Measurements from ENCODE around the gene CNTNAP5. TPM values are rescaled to one million over a fixed set of nuclear protein-coding genes. Genes with fewer than 3 reads are reported as not detected.

The CNTNAP5 gene
- total RNA-seq, 1 experiment from 2014 or later = 0.48 TPM

DNA sequence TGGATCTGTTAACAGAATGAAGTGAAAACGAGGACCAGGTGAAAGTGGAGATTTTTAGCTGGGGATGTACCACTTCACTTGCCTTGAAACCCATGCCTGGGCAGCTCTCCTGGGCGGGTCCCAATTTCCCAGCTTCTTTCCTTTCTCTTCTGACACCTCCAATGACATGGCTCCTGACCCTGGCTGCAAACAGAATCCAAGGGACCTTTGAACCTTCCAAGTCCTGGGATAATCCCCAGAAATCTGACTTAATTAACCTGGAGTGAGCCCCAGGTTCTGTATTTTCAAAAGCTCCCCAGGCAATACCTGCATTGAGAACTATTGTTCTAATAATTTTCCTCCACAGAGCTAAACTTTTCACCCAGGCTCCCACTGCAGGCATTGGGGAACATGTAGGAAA is 495.9 kb downstream of the CNTNAP5 start:
- Mint-ChIP-seq H3K27me3 (ENCODE audit: low read depth) (no peaks in the 10 kb centered on the region), H3K27ac (no peak overlapping the region), H3K36me3 (ENCODE audit: insufficient read depth in 1 of 3, low read depth in 3 of 3) (peaks cover 6 to 14% (median 7%) of the 10 kb centered on the region in 3 experiments; a peak in 6 of 7 replicates), H3K9me3 (peaks cover 10% of the 10 kb centered on the region in 2 experiments; a peak in 4 of 5 replicates), H3K4me3 (no peak overlapping the region), H3K4me1 (peaks cover 30 to 35% of the 10 kb centered on the region in 2 experiments)
- Histone ChIP-seq H4K5ac (ENCODE audit: insufficient read length, low read depth, low read length) (no peak overlapping the region), H4K8ac (replicated peaks; ENCODE audit: insufficient read length, low read depth, low read length) (no peak overlapping the region), H2AK5ac (ENCODE audit: insufficient read length, low read length) (no peak overlapping the region), H2BK15ac (ENCODE audit: low read depth, low read length) (no peak overlapping the region), H3K9me3 (ENCODE audit: control insufficient read depth, low read depth, low read length) (no peaks in the 10 kb centered on the region), H3T11ph (ENCODE audit: low read length) (no peak overlapping the region), H3K4me1 (ENCODE audit: insufficient read depth, low read length) (no peaks in the 10 kb centered on the region; the same call in 1 of the 2 replicates), H3K27ac (ENCODE audit: insufficient read length, low read depth, low read length) (no peak overlapping the region), H3K56ac (ENCODE audit: insufficient read length, low read depth, low read length) (no peak overlapping the region), H2AFZ (ENCODE audit: low read length) (no peak overlapping the region), H2BK12ac (ENCODE audit: insufficient read length, low read depth, low read length) (no peak overlapping the region), H2BK120ac (ENCODE audit: low read depth, low read length, poor library complexity, severe bottlenecking) (no peak overlapping the region), H4K20me1 (ENCODE audit: control insufficient read depth, insufficient read depth, insufficient read length) (no peaks in the 10 kb centered on the region), H3K23me2 (ENCODE audit: insufficient read length, low read depth, low read length, poor library complexity, severe bottlenecking) (no peaks in the 10 kb centered on the region), H3K79me1 (ENCODE audit: insufficient read depth, low read depth, low read length, poor library complexity, severe bottlenecking) (no peaks in the 10 kb centered on the region), H3K14ac (ENCODE audit: insufficient read depth, low read length) (no peak overlapping the region), H2BK5ac (ENCODE audit: insufficient read length, low read length) (no peak overlapping the region), H2BK20ac (ENCODE audit: low read depth, low read length, poor library complexity, severe bottlenecking) (no peak overlapping the region), H3K23ac (ENCODE audit: insufficient read length, low read depth, low read length) (no peak overlapping the region), H3K9ac (ENCODE audit: extremely low read depth, insufficient read length, low read length) (no peak overlapping the region), H3K18ac (ENCODE audit: insufficient read length, low read depth, low read length) (no peak overlapping the region), H3K4ac (ENCODE audit: low read depth, low read length) (no peak overlapping the region), H3K4me2 (ENCODE audit: insufficient read depth, insufficient read length, low read length) (no peak overlapping the region), H3K79me2 (ENCODE audit: insufficient read depth, low read length) (no peaks in the 10 kb centered on the region), H3K27me3 (ENCODE audit: insufficient read depth, low read length) (no peaks in the 10 kb centered on the region), H4K91ac (ENCODE audit: insufficient read length, low read depth, low read length) (no peak overlapping the region)
- TF ChIP-seq, protein P1, sequence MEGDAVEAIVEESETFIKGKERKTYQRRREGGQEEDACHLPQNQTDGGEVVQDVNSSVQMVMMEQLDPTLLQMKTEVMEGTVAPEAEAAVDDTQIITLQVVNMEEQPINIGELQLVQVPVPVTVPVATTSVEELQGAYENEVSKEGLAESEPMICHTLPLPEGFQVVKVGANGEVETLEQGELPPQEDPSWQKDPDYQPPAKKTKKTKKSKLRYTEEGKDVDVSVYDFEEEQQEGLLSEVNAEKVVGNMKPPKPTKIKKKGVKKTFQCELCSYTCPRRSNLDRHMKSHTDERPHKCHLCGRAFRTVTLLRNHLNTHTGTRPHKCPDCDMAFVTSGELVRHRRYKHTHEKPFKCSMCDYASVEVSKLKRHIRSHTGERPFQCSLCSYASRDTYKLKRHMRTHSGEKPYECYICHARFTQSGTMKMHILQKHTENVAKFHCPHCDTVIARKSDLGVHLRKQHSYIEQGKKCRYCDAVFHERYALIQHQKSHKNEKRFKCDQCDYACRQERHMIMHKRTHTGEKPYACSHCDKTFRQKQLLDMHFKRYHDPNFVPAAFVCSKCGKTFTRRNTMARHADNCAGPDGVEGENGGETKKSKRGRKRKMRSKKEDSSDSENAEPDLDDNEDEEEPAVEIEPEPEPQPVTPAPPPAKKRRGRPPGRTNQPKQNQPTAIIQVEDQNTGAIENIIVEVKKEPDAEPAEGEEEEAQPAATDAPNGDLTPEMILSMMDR (conservative IDR thresholded peaks at IDR 0.05) = no peak
- no peak for DNase-seq
- WGBS (ENCODE audit: extremely low coverage, insufficient read length, low lambda C conversion rate) = no CpG with 5 or more reads among the region's 2 CpGs
